HEK293T (cell line): ENCODE data around the gene NADSYN1.

Source experiments
- BHLHE40 ChIP-seq: fragments of 450-650 bp; IDR thresholded peaks from 2 replicates; pipeline ENCODE4 v1.6.1; 2016; ENCODE audit warnings: mild to moderate bottlenecking, moderate library complexity, borderline replicate concordance
- FOXA1 ChIP-seq: fragments of 450-650 bp; IDR thresholded peaks from 2 replicates; pipeline ENCODE4 v1.6.1; 2016; ENCODE audit warnings: mild to moderate bottlenecking
- FOXM1 ChIP-seq: fragments of 450-650 bp; IDR thresholded peaks from 2 replicates; pipeline ENCODE4 v1.6.1; 2017; ENCODE audit warnings: mild to moderate bottlenecking, borderline replicate concordance
- SUZ12 ChIP-seq: fragments of 450-650 bp; IDR thresholded peaks from 2 replicates; pipeline ENCODE4 v1.6.1; 2016; ENCODE audit warnings: mild to moderate bottlenecking

DNA sequence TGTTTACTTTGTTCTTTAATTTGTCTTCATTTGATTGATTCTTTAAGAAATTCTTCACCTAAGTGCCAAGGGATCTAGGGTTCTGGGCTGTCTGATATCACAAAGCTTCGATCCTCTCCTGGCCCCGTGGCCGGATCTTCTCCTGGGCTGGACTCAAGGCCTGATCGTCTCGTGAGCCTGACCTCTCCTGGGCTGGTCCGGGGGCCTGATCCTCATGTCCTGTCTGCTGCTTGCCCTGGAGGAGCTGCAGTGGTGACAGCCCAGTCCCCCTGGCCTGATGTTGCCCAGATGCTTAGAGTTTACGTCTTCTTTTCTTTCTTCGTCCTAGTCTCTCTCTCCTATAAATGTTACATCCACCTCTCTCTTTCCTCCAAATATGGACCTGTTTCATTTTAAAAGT lies 3.3 kb downstream of the NADSYN1 start:
- no peak for TF ChIP-seq FOXM1
- TF ChIP-seq FOXA1: no peak
- TF ChIP-seq BHLHE40: no peak
- TF ChIP-seq SUZ12: no peak
